Limb (tissue), 2 donors: Measurements from ENCODE around the gene S100A14.

Experiments used
- DNase-seq, 2 donors: peaks; one replicate each; pipeline ENCODE4 v3.0.0-alpha.2; 2016; ENCODE audit errors: extremely low spot score in 2 of 2

S100A14 gene

DNA sequence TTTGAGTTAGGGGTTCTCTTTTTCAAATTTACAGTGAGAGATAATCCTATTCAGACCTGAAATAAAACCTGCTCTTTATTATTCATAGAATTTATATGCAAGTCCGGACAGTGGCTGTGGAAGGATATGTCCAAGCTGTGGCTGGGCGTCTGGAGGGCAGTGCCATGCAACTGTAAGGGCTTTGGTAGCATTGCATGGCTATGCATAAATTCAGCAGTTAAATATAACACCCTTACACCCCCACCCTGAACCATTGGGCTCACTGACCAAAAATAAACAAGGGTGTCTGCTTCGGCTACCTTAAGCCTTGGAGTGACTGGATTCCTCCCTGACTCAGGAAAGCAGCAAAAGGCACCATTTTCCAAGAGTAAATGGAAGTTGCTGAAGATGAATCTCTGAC, 23.2 kb upstream of the S100A14 start:
- no peak for DNase-seq

DNA sequence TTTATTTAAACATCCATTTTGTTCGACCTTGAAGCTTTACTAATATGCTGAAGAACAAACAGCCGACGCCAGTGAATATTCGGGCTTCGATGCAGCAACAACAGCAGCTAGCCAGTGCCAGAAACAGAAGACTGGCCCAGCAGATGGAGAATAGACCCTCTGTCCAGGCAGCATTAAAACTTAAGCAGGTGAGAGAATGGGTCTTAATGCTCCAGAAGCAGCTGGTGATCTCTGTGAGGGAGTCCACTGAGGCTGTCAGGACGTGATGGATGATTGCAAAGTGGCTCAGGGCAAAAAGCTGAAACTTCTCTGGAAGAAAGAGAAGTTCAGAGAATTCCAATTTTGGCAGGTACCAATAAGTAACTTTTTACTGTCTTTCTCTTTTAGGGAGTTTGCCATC, 22.1 kb upstream of the S100A14 start:
- no peak for DNase-seq

DNA sequence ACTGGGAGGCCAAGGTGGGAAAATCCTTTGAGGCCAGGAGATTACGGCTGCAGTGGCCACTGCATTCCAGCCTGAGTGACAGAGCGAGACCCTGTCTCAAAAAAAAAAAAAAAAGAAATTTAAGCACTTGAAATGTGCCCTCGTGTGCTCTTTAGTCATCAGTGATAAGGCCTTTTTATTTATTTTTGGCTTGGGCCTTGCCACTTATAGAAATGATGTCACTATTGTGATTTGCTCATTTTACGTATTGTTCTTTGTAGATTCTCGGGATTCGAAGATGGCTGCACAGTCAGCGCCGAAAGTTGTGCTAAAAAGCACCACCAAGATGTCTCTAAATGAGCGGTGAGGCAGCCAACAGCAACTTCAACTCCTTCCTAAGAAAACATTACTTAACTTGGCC, 20.2 kb upstream of the S100A14 start:
- no peak for DNase-seq

DNA sequence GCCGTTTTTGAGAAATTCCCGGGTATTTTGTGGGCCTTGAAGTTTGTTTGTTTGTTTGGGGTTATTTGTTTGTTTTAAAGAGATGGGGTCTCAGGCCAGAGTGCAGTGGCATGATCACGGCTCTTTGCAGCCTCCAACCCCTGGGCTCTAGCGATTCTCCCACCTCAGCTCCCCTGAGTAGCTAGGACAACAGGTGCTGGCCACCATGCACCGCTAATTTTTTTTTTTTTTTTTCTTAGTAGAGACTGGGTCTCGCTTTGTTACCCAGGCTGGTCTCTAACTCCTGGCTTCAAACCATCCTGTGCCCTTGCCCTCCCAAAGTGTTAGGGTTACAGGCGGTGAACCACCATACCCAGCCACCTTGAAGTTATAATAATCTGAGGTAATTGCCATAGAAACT, 19.7 kb upstream of the S100A14 start:
- no peak for DNase-seq

DNA sequence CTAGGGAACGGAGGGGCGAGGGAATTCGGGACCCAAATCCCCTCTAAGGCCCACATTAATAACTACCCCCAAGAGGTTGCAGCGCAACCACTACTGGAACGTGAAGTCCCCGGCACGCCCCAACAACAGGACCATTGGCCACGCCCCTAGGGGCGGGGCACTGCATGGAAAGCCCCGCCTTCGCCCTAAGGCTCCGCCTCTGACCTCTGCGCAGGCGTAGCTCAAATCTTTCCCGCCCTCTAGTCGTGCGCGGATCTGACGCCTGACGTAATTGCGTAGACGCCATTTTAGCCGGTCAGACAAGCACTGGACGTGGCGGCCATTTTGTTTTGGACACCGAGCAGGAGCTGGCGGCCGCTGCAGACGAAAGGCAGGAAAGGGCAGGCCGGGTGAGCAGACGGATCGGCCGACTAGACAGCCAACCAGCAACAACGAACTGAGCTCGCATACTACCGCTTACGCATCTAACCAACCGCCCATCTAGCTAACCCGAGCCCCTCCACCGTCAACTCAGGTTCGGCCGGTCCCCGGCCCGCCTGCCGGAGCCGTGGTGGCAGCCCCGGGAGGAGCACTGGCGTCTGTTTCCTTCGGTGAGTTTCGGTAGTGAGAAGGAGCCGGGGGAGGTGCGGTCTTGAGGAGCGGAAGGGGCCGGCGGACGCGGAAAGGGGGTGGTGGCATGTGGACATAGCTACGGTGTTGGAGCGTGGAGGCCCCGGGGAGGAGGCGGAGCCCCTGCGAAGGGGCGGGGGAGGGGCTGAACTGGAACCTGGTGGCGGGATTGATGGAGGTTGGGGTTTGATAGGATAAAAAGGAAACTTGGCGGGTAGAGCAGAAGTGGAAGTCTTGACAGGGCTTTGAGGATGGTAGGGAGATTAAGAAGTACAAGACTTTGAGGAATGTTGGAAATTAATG, 17.9 kb upstream of the S100A14 start, which contains the start of gene CHTOP:
TSS of gene CHTOP (plus strand) at position 313 of the 912 bp plus-strand sequence. CDS start 2,523 bp downstream, outside the sequence.
- DNase-seq = peak; percentile 97 to 98

DNA sequence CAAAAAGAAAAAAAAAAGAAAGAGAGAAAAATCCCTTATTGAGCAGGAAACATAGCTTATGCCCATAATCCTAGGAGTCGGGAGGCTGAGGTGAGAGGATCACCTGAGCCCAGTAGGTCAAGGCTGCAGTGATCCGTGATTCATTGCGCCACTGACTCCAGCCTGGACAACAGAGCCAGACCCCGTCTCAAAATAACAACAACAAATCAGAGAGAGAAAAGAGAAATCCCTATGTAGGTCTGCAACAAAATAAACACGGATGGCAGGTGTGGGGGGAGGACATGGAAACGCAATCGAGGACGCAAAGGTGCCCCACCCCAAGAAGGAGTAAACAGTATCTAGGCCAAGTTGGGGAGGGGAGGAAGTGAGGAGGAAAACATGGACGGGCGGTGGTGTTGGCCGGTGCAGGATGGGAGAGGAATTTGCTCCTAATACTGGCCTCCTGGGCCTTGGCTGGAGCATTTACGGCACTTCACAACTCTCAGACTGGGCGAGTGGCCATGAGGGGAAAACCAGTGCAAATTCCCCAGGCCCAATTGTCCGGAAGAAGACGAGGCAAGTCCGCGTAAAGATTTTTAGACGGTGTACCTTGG, 17.1 kb upstream of the S100A14 start:
- DNase-seq = peak in 1 of 2 donors; percentile 43

DNA sequence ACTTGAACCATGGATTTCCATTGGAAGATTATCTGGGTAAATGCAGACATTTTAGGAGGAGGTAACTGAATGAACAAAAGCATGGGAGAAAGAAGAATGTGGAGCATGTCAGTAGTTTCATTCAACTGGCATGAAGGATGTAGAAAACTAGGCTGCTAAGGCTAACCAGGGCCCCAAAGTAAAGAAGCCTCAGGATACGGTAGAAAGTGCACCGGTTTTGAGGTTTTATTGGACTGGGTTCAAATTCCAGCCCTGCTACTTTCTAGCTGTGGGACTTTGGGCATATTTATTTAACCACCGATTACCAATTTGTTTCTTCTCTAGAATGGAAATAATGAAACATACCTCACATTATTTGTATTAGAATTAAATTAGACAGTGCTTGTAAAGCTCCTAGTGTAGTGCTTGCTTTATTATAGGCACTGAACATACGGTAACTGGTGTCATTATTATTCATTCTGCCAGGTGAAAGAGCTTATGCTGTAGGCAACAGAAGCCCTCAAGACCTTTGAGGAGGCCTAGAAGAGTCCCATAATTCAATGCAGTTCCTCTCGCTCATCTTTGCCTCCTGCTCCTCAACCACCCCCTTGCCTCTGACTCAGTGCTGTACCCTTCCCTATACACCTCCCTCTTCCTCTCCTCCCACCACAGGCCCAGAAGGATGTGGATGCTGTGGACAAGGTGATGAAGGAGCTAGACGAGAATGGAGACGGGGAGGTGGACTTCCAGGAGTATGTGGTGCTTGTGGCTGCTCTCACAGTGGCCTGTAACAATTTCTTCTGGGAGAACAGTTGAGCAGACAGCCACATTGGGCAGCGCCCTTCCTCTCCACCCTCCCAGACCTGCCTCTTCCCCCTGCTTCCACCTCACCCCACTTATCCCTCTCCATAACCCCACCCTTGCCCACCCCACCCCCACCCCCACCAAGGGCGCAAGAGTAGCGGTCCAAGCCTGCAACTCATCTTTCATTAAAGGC, 15.2 kb upstream of the S100A14 start:
- no peak for DNase-seq

DNA sequence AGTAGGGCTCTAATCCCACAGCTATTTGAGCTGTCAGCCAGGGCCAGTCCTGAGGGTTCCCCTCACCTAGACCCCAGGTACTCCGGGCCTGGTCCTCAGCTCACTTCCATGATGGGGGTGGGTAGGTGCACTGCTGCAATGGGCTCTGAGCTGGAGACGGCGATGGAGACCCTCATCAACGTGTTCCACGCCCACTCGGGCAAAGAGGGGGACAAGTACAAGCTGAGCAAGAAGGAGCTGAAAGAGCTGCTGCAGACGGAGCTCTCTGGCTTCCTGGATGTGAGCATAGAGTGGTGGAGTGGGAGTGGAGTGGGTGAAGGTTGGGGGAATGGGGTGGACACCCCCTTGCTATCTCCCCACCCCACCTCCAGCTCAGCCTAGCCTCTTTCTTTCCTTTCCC, 14.3 kb upstream of the S100A14 start:
- DNase-seq = no peak

DNA sequence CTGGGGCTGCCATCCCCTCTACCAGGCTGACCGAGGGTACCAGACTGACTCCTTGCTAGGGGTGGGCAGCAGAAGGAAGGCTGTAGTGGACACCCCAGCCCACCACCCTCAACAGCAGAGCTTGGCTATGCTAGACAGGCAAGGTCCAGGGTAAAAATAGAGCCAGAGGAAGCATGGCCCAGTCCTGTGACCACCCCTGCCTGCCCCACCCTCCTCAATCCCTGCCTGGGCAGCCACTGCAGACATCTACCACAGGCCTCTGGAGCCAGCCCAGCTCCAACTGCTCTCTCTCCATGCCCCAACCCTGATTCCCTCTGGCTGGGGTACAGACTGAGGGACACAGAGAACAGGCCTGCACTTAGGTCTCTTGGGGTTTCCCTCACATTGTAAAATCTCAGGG, 13.8 kb upstream of the S100A14 start:
- no peak for DNase-seq

DNA sequence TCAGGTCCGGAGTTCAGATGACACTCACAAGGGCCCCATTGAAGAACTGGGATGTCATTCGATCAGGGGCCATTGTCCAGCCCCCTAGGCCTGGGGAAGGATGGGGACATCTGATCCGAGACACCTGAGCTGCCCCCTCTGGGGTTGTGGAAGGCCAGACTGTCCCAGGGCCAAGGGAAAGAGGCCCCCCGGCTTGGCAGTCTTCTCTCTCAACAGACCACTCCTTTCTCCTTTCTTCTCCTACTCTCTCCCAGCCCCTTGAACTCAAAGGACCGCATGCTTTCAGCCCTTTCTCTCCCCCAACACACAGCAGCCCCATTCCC, 13.2 kb upstream of the S100A14 start:
- no peak for DNase-seq

DNA sequence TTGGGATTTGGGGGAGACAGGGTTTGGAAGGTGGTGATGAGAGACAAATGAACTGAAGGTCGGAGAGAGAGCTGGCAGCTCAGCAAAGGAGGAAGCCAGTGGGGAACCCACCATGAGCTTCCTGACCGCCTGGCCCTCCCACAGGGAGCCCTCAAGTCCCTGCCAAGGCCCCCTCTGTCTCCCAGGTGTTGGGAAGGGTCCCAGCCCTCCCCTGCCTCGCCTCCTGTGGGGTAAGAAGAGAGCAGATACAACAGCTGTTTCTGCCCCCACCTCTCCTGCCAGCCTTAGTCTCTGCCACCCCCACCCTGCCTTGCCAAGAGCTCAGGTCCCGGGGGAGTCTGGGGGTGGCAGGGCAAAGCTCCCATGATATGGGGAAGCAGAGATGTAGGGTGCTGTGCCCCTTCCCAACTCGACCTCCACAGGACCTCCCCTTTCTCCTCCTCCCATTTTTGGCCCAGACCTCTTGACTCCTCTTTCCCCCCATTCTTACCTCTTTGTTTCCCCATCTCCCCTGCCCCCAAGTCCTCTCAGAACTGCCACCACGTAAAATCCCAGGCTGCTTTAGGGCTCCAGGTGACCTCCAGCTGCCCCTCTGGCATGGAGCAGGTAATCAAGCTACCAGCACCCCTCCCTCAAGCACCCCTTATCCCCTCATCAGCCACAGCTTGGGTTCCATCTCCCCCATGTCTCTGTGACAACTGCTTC, 12.7 kb upstream of the S100A14 start:
- DNase-seq = no peak

DNA sequence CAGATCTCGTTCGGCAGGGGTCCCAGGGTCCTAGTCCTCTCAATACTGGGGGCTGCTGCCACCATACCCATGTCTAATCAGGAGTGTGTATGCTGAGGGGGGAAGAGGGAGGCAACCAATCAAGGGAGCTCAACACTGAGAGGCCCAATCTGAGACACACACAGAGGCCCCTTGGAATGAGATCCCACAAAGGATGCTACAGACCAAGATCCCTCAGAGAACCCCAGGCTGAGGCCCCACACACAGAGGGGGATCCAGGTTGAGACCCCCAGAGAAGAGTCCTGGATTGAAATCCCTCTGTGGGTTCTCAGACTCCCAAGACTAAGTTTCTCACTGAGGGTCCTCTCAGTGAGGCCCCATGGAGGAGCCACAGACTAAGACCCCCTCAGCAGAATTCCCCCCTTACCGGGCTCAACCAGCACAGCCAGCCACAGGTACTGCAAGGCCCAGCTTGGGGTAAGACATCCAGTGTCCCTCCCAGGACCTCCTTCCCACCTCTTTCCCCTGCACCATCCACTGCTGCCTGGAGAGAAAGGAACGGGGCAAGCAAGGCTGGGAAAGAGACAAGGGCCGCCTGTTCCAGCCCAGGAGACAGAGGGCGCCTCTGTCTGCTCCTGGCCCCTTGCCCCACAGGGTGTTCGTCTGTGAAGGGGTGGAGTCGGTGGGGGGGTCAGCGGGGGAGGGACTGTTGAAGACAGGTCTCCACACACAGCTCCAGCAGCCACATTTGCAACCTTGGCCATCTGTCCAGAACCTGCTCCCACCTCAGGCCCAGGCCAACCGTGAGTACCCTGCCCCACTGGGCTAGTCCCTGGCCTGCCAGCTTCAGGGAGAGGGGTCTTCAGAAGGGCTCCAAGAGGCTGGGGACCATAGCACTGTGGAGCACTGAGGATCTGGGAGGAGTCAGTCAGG, 11.8 kb upstream of the S100A14 start, which contains the start of gene S100A1:
TSS of gene S100A1 (plus strand) at position 720 of the 912 bp plus-strand sequence. CDS start 2,088 bp downstream, outside the sequence.
- peak in 1 of 2 donors; percentile 63 for DNase-seq

DNA sequence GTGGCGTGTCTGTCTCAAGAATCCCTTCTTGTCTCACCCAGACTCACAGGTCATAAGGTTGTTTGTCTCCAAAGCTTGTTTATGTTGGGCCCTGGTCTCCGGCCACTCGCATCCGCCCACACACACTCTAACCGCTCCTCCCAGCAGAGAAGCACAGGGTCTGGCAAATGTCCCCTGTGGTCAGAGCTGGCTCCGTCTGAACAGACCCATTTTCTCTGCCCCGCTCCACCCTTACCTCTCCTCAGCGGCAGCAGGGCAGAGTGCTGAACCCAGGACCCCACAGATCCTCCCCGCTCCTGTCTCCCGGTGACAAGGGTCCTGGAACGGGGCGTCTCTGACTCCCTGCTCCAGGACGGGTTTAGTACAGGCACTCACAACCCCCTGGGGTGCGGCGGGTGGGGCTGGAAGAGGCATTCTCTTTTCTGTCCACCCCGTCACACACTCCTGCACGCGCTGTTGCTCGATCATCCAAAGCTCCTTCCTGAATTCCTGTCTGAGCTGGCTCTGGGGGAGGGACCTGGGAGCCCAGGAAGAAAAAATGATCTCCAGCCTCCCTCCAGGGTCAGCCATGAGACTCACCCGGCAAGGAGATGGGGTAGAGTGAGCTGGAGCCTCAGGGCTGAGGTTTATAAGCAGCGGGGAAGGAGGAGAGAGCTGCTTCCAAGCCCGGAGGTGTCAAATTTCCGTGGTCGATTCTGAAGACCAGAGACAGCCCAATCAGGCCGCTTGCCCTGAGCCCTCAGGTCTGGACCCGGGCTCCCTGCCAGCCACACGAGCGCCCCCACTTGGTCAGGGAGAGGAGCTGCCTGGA, 11.0 kb upstream of the S100A14 start, which contains the start of gene S100A13:
TSS of gene S100A13 (minus strand) at position 602 of the 811 bp plus-strand sequence. CDS start 1,033 bp downstream, outside the sequence.
- DNase-seq = peak; percentile 83 to 86

DNA sequence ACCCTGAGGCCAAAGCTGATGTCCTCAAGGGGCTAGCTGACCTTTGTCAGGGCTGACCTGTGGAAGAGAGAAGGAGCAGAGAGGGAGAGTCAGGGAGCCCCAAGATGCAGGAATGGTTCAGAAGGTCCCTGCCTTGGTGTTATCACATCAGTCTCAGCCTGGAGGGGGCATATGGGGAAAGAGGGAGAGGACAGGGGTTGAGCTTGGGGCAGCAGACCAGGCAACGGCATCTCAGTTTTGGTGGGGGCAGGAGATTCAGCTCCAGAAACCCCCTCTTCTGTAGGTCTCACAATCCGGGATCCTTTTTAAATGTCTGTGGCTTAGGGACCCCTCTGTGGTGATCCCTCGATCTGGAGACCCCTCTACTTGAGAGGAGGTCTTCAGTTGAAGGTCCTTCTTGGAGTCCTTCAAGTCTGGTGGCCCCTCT, 10.4 kb upstream of the S100A14 start:
- DNase-seq = no peak

DNA sequence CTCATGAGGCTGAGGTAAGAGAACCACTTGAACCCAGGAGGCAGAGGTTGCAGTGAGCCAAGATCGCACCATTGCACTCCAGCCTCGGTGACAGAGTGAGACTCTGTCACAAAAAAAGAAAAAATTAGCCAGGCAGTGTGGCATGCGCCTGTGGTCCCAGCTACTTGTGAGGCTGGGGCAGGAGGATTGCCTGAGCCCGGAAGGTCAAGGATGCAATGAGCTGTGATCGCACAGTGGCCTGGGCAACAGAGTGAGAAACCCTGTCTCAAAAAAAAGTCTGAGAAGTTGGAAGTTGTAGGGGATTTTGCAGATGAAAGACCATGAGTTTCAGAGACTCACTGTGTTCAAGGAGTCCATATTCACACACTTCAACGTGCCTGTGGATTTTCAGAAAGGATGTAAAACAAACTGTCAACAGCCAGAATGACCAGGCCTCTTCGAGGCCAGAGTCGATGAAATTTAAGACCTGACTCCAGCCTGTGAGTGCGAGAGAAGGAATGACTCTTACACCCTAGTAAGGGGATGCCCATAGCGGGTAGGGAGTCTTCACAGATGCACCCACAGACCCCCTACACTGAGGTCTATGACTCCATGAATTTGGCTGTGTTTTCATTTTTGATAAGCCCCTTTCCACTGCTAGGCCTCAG, 9.0 kb upstream of the S100A14 start:
- no peak for DNase-seq

DNA sequence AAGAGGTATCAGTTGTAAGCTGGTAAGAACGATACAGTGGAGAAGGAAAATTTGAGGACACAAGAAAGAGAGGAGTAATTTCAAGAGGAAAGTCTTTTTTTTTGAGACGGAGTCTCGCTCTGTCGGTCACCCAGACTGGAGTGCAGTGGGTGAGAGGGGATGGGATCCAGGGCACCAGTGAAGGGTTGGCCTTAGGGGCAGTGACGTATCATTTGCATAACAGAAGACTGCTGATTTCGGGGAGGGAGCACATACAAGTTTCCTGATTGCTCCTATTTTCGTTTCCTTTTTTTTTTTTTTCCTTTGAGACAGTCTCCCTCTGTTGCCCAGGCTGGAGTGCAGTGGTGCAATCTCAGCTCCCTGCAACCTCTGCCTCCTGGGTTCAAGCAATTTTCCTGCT, 7.0 kb upstream of the S100A14 start:
- no peak for DNase-seq

DNA sequence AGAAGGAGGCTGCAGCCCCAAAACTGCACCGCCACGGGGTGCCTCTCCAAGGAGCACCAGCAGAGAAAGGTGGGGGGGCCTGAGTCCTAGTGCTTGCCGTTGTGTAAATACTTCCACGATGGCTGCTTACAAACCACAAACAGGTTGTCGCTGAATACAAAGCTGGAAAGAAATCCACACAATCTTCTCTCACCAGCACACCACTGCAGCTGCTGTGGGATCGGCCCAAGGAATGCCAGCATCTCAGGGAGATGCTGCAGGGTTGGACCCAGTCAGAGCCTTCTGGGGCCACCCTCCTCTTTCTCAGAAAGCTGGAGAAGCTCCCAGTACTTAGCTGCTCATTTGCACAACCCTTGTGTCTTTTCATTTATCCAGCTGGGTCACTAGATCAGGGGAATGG, 3.0 kb upstream of the S100A14 start:
- DNase-seq = no peak

DNA sequence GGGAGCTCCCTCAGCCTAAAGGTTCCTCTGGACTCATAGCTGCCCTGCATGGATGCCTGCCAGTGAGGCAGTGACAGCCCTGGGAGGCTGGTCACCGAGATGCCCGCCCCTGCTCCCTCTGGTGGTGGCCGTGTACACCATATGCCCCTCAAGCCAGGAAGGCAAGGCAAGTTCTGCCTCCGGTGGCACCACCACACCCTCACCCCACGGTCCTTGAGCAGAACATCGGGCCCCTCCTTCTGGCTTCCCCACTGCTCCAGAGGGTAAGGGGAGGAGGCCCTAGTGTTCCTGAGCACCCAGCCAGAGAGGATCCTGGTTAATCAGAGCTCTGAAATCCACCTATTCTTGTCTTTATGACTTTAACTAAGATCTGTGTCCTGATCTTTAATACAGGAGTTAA, 1.5 kb upstream of the S100A14 start:
- peak in 1 of 2 donors; percentile 79 for DNase-seq
